Activated T-helper 9 cell treated with anti-CD3 and anti-CD28 coated beads, Interleukin-2, amount 50 U/mL, for 16 hours (primary cell): Measurements from ENCODE around the gene UHRF1.

Experiments
- DNase-seq: peaks from one replicate; pipeline ENCODE4 v3.0.0-alpha.2; 2020; ENCODE audit warnings: low read depth

Gene UHRF1

DNA sequence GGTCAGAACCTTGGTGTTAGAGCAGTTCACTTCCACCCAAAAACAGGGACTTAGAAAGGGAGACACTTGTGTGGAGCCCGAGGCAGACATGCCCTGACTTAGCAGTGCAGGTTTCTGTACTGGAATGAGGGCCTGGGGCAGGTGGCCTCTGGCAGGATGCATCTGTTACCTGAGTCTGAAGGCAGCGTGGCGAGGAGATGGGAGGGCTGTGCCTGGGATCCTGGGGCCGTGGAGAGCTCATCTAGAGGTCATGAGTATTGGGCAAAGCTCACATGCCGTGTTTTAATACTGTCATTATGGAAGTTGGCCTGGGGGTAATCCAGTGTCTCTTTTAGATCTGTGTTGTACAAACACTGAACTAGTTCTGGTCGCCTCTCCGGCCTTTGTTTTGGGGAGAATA lies 81.0 kb downstream of the UHRF1 start:
- DNase-seq: no peak

DNA sequence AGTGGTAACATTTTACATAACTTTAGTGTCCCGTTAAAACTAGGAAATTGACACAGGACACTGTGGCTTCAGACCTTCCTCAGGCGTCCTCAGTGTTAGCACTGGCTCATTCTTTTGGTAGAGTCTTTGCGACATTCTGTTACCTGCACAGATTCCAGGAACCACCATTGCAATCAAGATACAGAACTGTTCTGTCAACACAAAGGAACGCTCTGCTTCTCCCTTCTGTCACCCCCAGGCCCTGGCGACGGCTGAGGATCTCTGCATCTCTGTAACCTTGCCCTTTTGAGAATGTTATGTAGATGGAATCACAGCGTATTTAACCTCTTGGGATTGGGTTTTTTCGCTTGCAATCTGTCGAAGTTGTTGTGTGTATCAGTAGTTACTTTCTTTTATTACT lies 82.2 kb downstream of the UHRF1 start:
- no peak for DNase-seq

DNA sequence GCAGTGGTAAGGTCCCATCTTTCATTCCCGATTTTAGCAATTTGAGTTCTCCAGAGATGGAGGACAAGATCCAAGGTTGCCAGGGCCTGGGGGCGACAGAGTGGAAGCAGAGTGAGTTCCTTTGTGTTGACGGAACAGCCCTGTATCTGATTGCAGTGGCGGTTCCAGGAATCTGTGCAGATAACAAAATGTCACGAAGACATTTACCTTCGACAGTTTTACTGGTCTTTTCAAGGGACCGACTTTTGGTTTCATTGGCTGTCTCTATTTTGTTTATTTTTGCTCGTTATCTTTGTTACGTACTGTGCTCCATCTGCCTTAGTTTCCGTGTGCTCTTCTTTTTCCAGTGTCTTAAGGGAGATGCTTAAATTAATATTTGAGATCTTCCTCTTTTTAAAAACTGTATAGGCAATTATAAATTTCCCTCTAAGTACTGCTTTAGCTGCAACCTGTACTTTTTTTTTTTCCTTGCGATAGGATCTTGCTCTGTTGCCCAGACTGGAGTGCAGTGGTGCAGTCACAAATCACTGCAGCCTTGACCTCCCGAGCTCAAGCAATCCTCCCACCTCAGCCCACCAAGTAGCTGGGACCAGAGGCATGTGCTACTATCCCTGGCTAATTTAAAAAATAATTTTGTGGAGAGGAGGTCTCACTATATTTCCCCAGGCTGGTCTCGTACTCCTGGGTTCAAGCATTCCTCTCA lies 82.8 kb downstream of the UHRF1 start:
- DNase-seq: no peak

DNA sequence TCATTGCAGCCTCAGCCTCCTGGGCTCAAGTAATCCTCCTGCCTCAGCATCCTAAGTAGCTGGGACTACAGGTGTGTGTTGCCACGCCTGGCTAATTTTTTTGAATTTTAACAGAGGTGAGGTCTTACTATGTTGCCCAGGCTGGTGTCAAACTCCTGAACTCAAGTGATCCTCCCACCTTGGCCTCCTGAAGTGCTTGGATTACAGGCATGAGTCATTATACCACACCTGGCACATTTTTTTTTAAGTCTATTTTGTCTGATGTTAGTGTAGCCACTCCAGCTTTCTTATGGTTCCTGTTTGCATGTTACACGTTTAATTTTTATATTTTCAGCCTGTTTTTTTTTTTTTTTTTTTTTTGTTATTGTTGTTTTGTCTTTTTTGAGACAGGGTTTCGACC lies 84.4 kb downstream of the UHRF1 start:
- no peak for DNase-seq

DNA sequence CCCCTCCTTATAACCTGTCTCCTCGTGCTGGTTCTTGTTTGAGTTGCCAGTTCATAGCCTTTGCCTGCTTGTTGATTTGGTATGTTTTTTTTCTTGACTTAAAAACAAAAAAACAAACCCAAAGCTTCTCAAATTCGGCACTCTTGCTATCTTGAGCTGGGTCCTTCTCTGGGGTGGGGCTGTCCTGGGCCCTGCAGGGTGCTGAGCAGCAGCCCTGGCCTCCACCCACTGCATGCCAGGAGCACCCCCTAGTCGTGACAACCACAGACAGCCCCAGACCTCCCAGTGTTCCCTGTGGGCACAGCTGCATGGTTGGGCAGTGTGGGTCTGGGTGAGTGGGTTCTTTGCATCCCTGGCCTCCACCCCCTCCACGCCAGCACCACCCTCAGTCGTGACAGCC lies 87.4 kb downstream of the UHRF1 start:
- DNase-seq: no peak

DNA sequence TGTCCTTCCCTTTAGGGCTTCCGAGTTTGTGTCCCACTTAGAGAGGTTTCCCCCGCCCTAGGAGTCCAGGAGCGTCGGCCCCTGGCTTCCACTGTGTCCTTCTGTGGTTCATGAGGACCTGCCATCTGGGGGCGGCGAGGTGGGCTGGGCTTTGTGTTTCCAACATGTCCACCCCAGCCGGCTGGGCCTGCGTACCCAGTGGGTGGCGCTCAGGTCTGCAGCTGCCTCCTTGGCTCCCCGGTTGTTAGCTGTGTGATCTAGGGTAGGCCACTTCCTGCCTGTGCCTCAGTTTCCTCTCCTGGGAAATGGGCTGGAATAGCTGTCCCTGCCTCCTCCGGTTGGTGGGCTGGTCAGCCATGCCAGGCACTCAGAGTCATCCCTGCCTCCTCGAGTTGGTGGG lies 88.0 kb downstream of the UHRF1 start:
- no peak for DNase-seq

DNA sequence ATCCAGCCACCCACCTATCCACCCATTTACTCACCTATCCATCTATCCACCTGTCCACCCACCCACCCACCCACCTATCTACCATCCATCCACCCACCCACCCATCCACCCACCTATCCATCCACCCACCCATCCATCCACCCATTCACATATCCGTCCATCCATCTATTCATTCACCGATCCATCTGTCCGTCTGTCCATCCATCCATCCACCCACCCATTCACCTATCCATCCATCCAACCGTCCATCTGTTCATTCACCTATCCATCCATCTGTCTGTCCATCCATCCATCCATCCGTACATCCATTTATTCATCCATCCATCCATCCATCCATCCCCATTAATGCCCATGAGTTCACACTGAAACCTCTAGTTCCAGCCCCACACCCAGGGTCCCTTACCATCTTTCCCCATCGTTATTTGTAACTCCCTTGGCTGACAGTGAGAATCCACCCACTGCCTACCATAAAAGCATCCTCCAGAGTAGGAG lies 90.9 kb downstream of the UHRF1 start:
- DNase-seq: no peak

DNA sequence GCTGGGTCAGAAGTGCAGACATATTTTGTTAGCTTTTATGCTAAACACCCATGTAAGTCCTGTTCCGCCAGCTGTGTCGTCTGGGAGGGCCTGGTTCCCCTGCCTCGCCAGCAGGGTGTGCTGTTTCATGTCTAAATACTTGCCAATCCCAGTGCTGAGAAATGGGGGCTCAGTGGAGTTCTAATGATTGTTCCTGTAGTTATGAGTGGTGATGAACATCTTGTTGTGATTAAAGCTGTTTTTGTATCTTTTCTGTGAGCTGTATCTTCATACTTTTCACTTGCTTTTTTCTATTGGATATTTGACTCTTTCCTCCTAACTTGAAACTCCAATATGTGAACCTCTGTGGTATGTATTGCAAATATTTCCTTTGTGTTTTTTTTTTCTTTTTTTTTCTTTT lies 92.3 kb downstream of the UHRF1 start:
- no peak for DNase-seq

DNA sequence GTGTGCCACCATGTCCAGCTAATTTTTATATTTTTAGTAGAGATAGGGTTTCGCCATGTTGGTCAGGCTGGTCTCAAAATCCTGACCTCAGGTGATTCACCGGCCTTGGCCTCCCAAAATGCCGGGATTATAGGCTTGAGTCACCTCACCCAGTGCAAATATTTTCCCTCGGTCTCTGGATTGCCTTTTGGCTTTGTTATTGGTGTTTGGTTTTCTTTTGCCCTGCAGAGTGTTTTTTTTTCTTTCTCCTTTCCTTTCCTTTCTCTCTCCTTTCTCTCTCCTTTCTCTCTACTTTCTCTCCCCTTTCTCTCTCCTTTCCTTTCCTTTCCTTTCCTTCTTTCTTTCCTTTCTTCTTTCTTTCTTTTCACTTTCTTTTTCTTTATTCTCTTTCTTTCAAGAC lies 92.8 kb downstream of the UHRF1 start:
- DNase-seq: no peak

DNA sequence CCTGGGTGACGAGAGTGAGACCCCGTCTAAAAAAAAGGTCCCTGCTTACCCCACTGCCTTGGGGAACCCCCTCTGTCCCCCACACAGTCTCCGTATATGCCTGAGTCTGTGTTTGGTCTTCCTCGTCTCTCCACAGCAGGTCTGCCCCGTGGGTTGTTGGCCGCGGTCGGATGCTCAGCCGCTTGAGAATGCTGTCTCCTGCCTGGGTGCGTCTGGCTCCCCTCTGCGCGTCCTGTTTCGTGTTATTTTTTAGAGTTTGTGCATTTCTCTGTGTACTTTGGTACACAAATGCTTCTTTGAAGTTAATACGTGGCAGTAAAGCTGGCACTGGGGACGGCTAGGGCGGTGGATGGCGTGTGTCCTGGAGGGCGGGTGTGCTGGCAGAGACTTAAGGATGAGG lies 94.5 kb downstream of the UHRF1 start:
- no peak for DNase-seq

DNA sequence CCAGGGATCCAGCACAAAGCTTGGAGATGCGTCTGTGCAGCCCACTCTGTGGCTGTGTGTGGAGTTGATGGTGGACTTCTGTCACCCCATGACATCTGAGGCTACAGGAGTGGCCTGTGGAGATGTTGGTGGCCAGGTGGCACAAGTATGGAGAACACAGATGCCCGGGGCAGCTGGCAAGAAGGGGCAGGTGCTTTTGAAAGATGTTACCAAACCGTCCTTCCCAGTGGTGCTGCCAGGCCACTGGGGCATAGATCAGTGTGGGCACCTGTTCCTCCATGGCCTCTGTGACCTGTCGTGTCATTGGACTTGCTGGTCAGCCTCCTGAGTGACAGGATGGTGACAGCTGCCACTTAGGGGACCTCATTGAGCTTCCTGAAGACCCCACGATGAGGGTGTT lies 95.8 kb downstream of the UHRF1 start:
- DNase-seq: no peak

DNA sequence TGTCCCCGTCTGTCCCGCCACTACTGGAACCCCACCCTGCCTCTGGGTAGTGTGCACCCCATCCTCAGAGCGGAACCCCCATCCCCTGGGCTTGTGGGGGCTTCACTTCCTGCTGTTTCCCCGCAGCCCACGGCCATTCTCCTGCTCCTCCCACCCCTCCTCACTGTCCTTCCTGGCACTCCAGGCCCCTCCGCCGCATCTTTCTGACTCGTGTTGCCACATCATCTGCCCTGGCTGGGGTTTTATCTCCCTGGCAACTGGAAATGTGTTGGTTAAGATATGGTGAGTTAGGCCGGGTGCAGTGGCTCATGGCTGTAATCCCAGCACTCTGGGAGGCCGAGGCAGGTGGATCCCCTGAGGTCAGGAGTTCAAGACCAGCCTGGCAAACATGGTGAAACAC lies 96.9 kb downstream of the UHRF1 start:
- no peak for DNase-seq

DNA sequence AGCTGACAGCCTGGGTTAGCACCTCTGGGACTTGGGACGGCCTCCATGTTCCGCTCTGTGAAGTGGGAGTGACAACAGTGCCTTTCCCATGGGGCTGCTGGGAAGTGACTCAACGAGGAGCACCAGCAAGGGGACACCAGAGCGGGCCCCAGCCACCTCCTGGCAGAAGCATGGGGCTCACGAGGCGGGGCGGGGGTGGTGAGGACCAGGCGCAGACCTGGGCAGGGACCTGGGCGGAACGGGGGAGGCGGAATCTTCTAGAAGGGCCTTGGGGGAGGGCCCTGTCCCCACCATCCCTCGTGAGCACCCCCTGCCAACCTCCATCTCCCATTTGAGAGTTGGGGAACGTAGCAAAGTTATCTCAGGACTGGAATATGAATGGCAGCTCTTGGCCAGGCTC lies 97.5 kb downstream of the UHRF1 start:
- no peak for DNase-seq
